Astrocyte of the cerebellum (primary cell): ENCODE measurements around the gene AGFG2.

Experiments
- DNase-seq: peaks from one replicate; pipeline ENCODE4 v3.0.0-alpha.2; 2011; ENCODE audit warnings: low read depth
- H3K4me3 ChIP-seq: 2 replicates; pipeline ENCODE4 v1.5.1; 2011; ENCODE audit warnings: mild to moderate bottlenecking, low read depth, low read length, moderate library complexity
- in situ Hi-C: cut with HindIII; loops from 2 replicates; pipeline ENCODE4 v1.10.0; 2017; ENCODE audit warnings: low sequenced_read_pairs
- TF ChIP-seq, protein P1 (sequence below): IDR thresholded peaks from 2 replicates; pipeline ENCODE4 v1.5.1; 2012; ENCODE audit warnings: low read length, low read depth, moderate library complexity, mild to moderate bottlenecking; ENCODE audit errors: missing control alignments

AGFG2 gene

DNA sequence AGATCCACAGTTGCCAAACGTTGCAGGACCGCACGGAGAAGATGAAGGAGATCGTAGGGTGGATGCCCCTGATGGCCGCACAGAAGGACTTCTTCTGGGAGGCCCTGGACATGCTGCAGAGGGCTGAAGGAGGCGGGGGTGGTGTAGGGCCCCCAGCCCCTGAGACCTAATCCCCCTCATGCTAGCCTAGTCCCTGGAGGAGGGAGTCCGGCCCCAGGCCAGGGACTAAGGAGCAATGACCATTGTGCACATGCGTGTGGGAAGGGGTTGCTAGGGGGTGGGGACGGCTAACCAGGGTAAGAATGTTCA lies 61.7 kb downstream of the AGFG2 start:
- H3K4me3 ChIP-seq, result no peak overlapping the region
- in situ Hi-C loops, result no loop called here
- no peak for DNase-seq
- TF ChIP-seq, protein P1, sequence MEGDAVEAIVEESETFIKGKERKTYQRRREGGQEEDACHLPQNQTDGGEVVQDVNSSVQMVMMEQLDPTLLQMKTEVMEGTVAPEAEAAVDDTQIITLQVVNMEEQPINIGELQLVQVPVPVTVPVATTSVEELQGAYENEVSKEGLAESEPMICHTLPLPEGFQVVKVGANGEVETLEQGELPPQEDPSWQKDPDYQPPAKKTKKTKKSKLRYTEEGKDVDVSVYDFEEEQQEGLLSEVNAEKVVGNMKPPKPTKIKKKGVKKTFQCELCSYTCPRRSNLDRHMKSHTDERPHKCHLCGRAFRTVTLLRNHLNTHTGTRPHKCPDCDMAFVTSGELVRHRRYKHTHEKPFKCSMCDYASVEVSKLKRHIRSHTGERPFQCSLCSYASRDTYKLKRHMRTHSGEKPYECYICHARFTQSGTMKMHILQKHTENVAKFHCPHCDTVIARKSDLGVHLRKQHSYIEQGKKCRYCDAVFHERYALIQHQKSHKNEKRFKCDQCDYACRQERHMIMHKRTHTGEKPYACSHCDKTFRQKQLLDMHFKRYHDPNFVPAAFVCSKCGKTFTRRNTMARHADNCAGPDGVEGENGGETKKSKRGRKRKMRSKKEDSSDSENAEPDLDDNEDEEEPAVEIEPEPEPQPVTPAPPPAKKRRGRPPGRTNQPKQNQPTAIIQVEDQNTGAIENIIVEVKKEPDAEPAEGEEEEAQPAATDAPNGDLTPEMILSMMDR, result no peak

DNA sequence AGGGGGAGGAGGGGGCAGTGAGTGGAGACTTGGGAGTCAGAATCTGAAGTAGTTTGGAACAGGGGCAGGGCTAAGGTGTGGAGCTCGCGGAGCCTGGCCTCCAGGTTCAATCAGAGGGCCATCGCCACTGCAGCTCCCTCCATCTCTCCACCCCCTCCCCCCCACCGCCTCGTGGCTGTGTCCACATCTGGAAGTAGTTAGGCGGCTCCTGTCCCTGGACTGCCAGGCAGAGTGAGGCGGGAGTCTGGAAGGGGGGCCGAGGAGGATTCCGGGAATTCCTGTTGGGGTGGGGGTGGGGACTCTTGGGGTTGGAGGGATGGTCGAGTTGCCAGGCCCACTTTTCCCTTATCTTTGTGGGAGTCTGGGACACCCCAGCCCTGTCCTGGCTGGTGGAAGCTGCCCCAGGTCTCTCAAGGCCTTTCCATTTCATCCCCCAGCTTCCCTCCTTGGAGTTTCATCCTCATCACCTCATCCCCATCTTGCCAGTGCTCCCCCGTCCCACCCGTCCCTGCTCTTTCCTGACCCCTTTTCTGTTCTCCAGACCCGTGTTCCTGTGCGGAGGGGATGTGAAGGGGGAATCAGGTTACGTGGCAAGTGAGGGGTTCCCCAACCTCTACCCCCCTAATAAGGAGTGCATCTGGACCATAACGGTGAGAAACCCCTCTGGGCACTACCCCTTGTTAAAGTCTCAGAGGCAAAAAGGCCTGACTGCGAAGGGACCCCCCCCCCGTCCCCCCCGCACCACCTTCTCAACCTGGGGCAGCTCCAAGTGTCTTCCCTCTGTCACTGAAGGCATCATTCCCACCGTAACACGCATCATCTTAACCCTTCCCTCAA lies 64.1 kb downstream of the AGFG2 start:
- DNase-seq, result peak; percentile 74
- in situ Hi-C loops, result no loop called here
- TF ChIP-seq, protein P1, result no peak
- H3K4me3 ChIP-seq, result peak overlapping the region; percentile 61

DNA sequence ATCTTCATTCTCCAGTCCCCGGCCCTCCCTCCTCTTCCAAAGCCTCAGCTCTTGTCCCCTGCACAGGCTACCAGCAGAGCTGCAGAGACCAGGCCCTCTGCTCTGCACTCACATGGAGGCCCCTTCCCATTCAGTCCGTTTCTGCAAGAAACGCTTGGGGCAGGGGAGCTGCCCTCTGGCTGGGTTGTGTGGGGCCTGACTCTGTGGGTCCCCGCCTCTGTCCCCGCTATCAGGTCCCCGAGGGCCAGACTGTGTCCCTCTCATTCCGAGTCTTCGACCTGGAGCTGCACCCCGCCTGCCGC lies 64.7 kb downstream of the AGFG2 start:
- DNase-seq, result no peak
- in situ Hi-C loops, result no loop called here
- TF ChIP-seq, protein P1, result no peak
- peak overlapping the region; percentile 61 for H3K4me3 ChIP-seq

DNA sequence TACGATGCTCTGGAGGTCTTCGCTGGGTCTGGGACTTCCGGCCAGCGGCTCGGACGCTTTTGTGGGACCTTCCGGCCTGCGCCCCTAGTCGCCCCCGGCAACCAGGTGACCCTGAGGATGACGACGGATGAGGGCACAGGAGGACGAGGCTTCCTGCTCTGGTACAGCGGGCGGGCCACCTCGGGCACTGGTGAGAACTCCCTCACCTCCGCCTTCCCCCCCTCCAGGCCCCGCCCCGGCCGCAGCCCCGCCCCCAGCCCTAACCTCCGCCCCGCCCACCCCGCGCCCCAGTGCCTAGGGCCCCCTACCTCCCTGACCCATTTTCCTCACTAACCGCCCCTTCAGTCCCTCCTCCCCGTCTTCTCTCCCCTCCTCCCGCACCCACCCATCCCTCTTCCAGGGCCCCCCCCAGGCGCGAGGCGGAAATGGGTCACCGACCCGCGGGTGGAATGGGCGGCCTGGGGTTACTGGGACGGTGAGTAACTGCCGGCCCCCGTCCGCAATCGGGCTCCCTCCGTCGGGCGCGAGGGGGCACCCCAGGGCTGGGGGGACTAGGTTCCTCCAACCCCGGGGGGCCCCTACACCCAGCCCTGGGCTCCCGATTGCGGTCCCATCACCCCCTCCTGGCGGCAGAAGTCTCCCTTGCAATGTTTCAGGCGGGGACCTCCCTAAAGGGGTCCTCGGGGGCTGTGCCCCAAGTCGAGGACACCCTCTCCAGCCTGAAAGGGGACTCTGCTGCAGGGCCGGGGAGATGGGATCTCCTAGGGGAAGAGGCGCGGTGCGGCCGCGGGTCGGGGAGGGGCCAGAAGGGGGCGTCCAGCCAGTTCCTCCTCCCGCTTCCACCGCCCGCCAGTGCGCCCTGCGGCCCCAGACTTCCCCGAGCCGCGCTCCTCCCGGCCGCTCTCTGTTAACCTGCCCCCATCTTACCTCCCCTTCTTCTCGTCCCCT lies 65.3 kb downstream of the AGFG2 start:
- TF ChIP-seq, protein P1, result peak; percentile 41
- H3K4me3 ChIP-seq, result peak overlapping the region; percentile 61
- in situ Hi-C loops, result no loop called here
- DNase-seq, result peak; percentile 50

DNA sequence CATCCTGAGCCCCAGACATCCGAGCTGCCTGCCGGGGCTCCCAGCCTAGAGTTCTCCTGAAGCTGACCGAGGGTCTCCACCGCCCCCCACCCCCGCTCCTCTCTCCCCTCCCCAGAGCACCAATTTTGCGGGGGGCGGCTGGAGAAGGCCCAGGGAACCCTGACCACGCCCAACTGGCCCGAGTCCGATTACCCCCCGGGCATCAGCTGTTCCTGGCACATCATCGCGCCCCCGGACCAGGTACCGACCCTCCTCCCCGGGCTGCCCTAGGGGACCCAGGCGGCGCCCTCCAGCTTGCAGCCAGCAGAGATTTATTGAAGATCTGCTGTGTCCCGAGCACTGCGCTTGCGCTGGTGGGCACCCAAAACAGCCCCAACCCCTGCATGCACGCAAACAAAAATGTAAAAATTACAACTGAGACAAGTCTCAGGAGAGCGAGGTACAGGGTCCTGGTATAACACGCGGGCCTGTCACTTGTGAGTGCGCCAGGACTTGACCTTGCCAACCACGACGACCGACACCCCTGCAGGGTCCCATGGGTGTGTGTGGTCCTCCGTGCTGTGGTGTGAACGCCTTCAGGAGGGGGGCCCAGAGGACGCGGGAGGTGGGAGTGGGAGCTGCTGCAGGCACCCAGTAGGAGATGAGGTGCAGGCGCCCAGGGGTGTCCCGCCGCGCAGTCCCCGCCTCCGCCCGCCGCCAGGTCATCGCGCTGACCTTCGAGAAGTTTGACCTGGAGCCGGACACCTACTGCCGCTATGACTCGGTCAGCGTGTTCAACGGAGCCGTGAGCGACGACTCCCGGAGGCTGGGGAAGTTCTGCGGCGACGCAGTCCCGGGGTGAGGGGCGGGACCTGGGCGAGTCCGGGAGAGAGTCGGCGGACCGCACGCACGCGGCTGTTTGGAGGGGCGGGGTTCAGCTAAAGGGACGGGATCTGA lies 66.2 kb downstream of the AGFG2 start:
- peak overlapping the region; percentile 61 for H3K4me3 ChIP-seq
- TF ChIP-seq, protein P1, result no peak
- in situ Hi-C loops, result no loop called here
- DNase-seq, result no peak

DNA sequence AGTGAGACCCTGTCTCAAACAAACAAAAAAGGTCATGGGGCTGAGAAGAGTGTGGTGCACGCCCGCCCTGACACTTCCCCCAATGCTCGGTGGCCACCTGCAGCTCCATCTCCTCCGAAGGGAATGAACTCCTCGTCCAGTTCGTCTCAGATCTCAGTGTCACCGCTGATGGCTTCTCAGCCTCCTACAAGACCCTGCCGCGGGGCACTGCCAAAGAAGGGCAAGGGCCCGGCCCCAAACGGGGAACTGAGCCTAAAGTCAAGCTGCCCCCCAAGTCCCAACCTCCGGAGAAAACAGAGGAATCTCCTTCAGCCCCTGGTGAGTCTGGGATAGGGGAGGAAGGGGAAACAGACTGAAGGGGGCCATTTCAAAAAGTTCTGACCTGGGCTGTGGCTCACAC lies 67.3 kb downstream of the AGFG2 start:
- in situ Hi-C loops, result no loop called here
- no peak overlapping the region for H3K4me3 ChIP-seq
- TF ChIP-seq, protein P1, result no peak
- DNase-seq, result no peak
